Measurements from ENCODE around the gene PROM2.
"Not testable (repeated sequence)": the region's sequence is repeated elsewhere in the genome, so short reads cannot be mapped to it uniquely, and the experiment has no call there.

Gene PROM2

DNA sequence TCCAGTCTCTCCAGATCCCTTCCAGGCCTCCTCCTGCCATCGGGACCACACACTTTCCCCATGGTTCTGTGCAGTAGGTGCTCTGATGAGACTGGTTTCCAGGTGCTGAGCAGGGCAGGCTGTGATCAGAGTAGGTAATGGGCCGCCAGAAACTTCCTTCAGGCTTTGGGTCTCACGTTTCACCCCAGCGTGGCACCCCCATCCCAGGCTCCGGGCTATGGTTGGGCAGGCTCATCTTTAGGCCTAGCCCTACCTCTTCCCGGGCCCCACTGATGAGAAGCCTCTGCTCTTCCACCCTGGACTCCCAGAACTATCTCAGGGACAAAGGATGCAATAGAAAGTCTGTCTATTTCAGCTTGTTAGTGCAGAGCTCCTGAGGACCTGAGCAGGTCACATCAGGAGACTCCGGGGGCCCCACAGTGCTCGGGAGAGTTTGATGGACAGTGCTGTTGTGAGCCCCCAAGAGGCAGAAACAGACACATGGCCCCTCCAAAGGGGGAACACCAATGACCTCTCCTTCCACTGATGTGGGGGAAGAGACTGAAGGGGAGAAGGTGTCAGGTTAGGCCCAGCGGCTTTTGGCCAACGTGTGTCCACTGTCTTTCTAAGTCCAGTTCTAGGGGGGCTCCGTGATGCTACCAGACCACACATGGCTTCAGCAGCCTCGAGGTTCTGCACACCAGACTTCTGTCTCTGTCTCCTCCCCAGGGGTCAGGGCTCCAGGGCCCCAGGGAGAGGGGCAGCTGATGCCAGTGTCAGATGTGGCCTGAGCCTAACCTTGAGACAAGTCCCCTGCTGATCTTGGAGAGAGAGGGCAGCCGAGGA, 5.8 kb upstream of the PROM2 start:
- no peak for DNase-seq (ENCODE audit: low spot score)
- FAIRE-seq = no peak

DNA sequence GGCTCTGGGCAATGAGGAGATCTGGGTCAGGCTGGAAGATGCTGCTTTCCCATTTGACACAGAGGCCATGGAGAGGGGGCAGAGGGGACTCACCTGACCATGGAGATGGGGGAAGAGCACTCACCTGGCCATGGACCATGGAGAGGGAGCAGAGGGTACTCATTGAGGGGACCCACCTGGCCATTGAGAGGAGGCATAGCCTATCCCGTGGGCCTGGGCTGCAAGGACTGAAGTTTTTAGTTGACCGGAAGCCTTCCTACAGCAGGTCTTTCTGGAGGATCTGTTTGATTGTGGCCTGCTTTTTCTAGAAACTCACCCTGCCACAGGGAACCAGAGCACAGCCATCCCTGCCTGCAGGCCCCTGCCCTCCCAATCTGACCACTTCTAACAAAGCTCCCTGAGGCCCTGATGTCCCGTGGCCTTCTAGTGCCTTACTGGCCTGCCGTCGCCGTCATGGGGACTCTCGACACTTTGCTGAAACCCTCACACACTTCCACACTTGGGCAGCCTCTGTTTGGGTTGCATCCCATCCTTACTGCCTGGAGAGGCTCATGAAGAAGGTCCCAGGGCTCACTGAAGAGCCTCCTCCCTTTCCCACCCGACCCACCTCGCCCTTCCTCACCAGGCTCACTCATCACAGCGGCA, 5.1 kb upstream of the PROM2 start:
- no peak for FAIRE-seq
- DNase-seq (ENCODE audit: low spot score) = no peak

DNA sequence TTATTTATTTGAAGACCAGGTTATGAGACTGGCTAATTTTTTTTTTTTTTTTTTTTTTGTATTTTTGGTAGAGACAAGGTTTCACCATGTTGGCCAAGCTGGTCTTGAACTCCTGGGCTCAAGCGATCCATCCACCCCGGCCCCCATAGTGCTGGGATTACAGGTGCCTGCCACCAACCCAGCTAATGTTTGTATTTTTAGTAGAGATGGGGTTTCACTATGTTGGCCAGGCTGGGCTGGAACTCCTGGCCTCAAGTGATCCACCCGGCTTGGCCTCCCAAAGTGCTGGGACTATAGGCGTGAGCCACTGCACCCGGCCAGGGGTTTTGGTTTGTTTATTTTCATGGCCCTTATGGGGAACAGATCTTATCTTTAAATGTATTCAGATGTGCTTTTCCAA, 4.5 kb upstream of the PROM2 start:
- DNase-seq (ENCODE audit: low spot score); FAIRE-seq: not testable (repeated sequence)

DNA sequence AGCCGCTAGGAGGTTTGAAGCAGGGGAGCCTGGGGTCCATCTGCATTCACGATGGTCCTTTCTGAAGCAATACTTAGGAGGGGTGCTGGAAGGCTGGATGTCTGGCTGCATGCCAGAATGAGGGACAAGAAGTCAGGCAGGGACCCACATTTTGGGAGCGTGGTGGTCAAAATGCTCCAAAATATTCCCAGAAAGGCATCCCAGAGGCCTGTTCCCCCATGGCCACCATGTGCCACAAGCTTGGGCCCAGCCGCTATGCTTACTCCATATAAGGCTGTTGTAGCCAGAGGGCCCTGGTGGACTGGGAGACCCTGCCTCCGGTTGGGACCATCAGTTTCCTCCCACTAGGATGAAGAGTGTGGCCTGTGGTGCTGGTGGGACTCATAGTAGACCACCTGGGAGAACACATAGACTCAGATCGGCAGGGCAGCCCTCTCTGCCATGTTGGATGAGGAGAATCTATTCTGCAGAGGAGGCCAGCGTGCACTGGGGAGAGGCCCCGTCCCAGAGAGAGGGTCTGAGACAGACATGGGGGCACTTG, 3.6 kb upstream of the PROM2 start:
- no peak for FAIRE-seq

DNA sequence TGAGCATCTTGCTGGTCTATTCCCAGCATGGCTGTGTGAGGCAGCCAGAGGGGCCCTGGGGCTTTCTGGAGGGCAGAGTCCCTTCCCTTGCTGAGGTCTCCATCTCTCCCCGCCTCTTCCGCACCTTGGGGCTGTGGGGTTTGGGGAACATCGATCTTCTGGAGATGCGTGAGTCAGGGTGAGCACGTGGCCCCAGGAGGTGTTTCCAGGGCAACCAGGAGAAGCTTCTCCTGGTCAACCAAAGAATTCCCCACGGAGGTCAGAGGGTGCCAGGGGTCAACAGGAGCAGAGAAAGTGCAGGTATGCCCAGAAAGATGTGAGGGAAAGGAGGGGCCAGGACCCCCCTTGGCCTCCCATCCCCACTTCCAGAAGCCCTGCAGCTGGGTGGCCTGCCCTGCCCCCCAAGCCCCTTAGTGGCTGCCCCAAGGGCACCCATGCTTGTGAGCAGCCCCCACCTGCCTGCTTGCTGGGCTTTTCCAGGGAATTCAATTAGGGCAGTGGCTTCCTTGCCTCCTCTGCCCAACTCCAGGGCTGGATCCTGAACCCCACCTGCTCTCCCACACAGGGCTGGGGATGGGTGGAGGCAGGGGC, 2.8 kb upstream of the PROM2 start:
- DNase-seq (ENCODE audit: low spot score) (no peak), FAIRE-seq (no peak)

More for the DNA sequence above, 3.6 kb upstream of the PROM2 start:
- DNase-seq (ENCODE audit: low spot score) = no peak

DNA sequence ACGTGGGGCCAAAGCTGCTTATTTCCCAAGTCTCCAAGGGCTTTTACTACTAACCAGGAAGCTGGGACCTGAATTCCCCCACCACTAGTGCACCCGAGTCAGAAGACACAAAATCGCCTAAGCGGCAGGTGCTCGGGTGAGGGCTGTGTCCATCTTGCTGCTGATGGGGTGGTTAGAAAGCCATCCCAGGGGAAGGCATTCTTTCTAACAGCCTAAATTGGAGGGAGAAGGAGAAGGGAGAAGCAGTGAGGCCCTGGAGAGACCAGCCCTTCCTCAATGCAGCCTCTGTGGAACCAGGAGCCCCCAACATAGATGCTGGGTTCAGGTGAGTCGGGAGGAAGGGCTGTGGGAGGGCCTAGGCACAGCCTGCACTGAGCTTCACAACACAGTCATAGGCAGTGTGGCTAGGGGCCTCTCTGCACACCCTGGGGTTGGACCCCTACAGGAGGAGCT, 1.9 kb upstream of the PROM2 start:
- DNase-seq (ENCODE audit: low spot score) = no peak
- no peak for FAIRE-seq

DNA sequence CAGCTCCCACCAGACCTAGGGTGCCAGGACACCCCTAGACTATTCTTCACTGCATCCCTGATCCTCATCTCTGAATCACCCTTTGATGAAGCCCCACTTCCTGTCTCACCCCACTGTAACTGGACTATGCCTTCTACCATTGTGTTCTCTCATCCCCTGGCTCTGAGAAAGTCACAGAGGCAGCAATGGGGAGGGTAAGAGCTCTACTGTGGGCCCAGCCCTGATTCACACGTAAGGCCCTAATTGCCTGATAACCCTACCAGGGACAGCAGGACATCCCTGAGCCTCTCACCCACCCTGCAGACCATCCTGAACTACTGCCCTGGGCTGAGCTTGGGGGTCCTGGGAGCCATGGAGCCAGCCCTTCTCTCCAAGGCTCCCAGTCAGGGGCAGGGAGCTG, 1.5 kb upstream of the PROM2 start:
- FAIRE-seq = no peak
- DNase-seq (ENCODE audit: low spot score) = no peak

DNA sequence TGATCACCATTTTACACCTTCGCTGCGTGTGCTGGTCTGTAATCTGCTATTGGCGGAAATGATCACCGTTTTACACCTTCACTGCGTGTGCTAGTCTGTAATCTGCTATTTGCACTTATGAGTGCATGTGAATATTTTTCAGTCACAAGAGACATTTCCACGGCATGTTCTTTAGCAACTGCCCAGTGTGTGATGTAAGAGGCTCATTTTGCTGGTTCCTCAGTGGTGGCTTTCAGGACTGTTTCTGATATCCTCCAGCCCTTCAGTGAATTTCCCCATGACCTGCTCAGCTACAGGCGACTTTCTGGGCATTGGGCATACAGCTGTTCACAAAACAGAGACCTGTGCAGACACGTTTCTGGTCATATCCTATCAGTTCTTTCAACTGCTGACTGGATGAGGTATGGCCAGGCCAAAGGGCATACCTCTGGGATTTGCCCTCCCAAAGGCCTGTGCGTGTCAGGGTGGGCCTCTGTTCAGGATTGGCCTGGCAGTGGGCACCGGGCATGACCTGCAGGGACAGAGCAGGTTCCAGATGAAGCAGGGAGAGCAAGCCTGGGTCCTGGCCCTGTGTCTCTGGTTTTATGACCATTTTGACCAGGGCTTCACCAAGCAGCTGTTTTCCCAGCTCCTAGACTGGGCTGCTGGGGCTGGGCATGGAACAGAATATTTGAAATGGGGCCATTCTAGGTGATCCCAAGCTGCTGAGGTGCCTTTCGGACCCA, 521 bp upstream of the PROM2 start:
- DNase-seq (ENCODE audit: low spot score) (no peak), FAIRE-seq (no peak)

DNA sequence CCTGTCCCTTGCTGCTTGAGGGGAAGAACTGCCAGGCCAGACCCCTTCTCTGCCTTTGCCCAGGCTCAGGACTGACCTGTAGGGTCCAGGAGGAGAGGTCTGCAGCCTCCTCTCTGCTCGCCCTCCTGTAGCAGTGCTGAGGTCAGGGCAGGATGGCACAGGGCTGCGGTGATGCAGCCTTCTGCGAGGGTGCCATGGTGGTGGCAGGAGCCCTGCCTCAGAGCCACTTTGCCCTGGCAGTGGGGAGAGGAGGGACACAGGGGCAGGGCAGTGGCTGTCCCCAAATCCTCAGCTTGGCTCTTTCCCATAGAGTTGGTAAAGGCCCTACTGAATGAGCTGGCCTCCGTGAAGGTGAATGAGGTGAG, 884 bp downstream of the PROM2 start:
- FAIRE-seq = no peak
- DNase-seq (ENCODE audit: low spot score) = no peak

DNA sequence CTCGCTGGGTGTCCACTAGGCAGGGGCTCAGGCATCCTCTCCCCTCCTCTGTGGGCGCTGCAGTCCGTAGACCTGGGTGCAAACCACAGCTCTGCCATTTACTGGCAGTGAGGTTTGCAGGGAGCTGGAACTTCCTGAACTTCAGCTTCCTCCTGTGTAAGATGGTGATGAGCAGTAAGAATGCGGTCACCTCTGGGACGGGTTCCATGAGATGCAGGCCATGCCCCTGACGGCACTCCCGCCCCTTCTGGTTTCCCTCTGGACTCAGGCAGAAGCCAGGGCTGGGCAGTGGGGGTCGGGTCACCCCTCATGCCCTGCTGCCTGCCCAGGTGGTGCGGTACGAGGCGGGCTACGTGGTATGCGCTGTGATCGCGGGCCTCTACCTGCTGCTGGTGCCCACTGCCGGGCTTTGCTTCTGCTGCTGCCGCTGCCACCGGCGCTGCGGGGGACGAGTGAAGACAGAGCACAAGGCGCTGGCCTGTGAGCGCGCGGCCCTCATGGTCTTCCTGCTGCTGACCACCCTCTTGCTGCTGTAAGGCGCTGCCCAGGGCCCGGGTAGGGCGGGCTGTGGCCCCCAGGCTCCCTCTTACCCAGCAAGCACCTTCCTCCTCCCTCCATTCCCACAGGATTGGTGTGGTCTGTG, 1.5 kb downstream of the PROM2 start:
- FAIRE-seq = no peak
- no peak for DNase-seq (ENCODE audit: low spot score)

DNA sequence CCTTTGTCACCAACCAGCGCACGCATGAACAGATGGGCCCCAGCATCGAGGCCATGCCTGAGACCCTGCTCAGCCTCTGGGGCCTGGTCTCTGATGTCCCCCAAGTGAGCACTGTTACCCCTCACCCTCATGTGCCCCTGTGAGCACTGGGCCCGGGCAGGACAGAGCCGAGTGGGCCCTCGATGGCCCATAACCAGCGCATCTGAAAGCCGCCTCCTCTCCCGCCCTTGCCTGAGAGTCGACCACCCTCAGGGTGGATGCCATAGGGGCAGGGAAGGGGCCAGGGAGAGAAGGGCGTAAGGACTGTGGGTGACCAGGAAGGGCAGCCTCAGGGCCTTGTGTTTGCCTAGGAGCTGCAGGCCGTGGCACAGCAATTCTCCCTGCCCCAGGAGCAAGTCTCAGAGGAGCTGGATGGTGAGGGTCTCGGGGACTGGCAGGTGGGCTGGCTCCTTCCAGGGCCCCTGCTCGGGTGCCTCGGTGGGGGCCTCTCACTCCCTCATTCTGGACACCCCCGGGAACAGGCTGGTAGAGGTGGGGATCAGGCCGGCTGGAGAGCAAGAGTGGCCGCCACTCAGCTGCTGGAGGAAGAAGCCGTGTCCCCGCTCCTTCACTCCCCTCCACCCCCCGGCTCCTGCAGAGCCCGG, 2.1 kb downstream of the PROM2 start:
- DNase-seq (ENCODE audit: low spot score) = no peak

DNA sequence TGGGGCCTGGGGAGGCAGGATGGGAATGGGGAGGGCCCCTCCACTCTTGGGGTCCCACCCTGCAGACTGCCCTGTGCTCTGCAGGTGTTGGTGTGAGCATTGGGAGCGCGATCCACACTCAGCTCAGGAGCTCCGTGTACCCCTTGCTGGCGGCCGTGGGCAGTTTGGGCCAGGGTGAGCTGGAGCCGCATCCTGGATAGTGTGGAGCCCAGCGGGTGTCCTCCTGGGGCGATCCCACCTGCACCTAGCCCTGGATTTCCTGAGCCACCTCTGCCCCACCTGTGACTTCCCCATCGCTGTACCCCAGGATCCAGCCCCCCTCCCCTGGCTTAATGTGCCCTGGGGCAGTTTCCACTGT, 2.6 kb downstream of the PROM2 start:
- no peak for DNase-seq (ENCODE audit: low spot score)
- no peak for FAIRE-seq

More for the DNA sequence above, 2.1 kb downstream of the PROM2 start:
- FAIRE-seq = no peak

DNA sequence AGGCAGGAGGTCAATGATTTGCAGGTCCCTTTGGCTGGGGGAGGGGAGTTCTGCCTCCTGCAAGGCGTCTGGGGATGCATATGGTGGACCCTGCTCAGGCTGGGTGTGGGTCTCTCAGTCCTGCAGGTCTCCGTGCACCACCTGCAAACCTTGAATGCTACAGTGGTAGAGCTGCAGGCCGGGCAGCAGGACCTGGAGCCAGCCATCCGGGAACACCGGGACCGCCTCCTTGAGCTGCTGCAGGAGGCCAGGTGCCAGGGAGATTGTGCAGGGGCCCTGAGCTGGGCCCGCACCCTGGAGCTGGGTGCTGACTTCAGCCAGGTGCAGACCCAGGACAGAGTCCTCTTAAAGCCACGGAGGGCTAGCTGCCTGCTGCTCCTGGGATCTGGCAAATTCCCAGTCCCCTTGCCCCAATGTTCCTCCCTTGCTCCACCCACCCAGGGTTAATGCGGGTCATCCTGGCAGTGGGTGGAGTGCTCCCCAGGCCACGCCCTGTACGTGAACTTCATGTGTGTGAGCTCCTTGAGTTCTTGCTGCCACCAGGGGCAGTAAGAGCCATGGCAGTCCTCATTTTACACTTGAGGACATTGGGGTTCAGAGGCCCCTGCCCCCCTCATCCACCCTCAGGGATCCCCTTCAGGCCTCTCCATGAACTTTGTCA, 3.1 kb downstream of the PROM2 start:
- peak; percentile 32 for FAIRE-seq

DNA sequence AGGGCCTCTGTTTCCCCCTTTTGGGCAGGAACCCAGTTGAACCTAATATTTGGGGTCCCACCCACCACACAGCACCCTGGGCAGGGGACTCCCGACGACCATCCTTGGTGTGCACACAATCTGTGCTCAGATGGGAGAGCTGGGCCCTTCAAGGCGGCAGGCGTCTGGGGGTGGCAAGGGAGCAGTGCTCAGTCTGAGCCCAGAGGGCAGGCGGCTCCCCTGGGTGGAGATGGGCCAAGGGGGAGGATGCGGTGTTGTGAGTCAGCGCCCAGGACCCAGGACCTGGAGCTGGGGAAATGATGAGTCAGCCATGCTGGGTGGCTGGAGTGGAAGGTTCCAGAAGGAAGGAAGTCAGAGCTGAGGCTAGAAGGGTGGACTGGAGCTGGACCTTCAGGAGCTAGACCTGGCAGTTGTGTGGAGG, 3.8 kb downstream of the PROM2 start:
- peak; percentile 89 for DNase-seq (ENCODE audit: low spot score)
- peak; percentile 92 for FAIRE-seq

More for the DNA sequence above, 3.1 kb downstream of the PROM2 start:
- DNase-seq (ENCODE audit: low spot score) = peak; percentile 40

DNA sequence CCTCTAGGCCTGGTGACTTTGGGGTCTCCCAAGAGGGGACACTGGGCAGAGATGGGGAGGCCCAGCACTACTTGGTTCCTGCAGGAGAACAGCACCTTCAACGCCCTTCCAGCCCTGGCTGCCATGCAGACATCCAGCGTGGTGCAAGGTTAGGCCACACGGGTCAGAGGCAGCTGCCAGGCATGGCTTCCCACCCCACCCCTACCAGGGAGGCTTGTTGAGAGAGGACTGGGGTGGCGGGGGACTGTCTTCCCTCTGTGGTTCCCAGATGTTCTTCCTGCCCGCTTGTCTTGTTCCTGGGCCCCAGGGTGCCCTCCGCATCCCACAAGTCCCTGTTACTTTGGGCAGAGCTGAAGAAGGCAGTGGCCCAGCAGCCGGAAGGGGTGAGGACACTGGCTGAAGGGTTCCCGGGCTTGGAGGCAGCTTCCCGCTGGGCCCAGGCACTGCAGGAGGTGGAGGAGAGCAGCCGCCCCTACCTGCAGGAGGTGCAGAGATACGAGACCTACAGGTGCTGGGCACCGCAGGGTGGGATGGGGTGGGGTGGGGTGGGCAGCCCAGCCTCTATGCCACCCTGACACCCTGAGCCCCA, 4.5 kb downstream of the PROM2 start:
- FAIRE-seq (no peak), DNase-seq (ENCODE audit: low spot score) (no peak)

DNA sequence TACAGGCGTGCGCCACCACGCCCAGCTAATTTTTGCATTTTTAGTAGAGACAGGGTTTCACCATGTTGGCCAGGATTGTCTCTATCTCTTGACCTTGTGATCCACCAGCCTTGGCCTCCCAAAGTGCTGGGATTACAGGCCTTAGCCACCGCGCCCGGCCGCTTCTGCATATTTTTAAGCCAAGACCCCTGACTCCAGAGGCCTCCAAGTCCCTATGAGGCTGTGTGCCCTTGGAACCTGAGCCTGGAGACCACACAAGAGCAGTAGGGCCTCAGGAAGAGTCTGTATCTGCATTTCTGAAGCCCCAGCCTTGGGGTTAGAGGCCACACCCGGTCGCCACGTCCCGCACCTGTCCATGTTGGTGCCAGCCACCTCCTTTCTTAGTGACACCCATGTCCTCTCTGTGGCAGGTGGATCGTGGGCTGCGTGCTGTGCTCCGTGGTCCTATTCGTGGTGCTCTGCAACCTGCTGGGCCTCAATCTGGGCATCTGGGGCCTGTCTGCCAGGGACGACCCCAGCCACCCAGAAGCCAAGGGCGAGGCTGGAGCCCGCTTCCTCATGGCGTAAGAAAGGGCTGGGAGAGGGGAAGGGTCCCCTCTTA, 5.3 kb downstream of the PROM2 start:
- FAIRE-seq (peak; percentile 9), DNase-seq (ENCODE audit: low spot score) (no peak)

DNA sequence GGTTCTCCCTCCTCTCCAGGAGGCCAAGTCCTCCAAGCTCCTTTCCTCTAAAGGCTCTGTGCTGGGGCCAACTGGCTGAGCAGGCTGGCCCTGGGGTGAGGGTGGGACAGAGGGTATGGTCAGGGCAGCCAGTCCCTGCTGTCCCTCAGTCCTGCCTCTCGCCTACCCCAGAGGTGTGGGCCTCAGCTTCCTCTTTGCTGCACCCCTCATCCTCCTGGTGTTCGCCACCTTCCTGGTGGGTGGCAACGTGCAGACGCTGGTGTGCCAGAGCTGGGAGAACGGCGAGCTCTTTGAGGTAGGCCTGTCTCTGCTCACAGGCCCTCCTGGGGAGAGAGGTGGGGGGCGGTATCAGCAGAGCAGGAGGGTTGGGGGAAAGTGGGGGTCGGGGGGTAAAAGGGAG, 6.8 kb downstream of the PROM2 start:
- DNase-seq (ENCODE audit: low spot score) (no peak), FAIRE-seq (no peak)

DNA sequence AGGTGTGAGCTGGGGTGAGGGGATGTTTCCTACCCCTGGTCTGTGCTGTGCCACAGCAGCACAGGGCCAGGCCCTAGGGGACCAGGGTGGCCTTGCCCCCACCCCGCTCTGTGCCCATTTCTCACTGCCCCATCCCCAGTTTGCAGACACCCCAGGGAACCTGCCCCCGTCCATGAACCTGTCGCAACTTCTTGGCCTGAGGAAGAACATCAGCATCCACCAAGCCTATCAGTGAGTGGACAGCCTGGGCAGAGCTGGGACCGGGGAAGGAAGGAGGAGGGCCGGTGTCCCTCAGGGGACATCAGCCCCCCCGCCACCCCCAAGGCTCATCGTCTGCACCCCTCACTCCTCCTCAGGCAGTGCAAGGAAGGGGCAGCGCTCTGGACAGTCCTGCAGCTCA, 7.5 kb downstream of the PROM2 start:
- FAIRE-seq (no peak), DNase-seq (ENCODE audit: low spot score) (no peak)

DNA sequence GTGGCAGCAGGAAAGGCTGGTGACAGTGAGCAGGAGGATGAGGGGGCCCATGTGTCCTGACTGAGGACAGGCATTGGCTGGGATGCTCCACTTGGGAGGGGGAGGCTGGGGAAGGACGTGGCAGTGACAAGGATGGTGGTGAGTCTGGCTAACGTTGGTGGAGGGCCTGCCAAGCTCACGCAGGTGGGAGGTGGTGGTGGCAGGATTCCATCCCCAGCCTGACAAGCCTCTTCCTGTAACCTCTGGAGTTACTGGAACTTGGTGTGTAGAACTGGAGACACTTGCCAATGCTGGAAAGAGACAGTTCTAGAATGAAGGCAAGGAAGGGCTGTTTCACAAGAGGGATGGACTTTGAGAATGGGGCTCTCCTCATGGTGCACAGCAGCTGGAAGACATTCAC, 8.2 kb downstream of the PROM2 start:
- peak; percentile 77 for FAIRE-seq

More for the DNA sequence above, 8.2 kb downstream of the PROM2 start:
- no peak for DNase-seq (ENCODE audit: low spot score)
